Suprapubic skin (tissue), 4 donors: Measurements from ENCODE around the gene VAV1. TPM values are rescaled to one million over a fixed set of nuclear protein-coding genes. Genes with fewer than 3 reads are reported as not detected.

Source experiments
- DNase-seq, 2 donors: peaks; one replicate each; pipeline ENCODE4 v3.0.0-alpha.2; 2019; ENCODE audit warnings: low spot score in 2 of 2
- H3K27ac ChIP-seq: fragments of 200-600 bp; sonication (generic); one replicate; pipeline ENCODE4 v1.5.1; 2019
- H3K27me3 ChIP-seq: fragments of 200-600 bp; sonication (generic); one replicate; pipeline ENCODE4 v1.5.1; 2019
- H3K36me3 ChIP-seq: fragments of 200-600 bp; sonication (generic); one replicate; pipeline ENCODE4 v1.5.1; 2019
- H3K4me1 ChIP-seq: fragments of 200-600 bp; sonication (generic); one replicate; pipeline ENCODE4 v1.5.1; 2019
- H3K4me3 ChIP-seq: fragments of 200-600 bp; sonication (generic); one replicate; pipeline ENCODE4 v1.5.1; 2019; ENCODE audit warnings: mild to moderate bottlenecking
- H3K9me3 ChIP-seq: fragments of 200-600 bp; sonication (generic); one replicate; pipeline ENCODE4 v1.5.1; 2019
- EP300 ChIP-seq: sonication (generic); formaldehyde crosslinking; IDR thresholded peaks from one replicate; pipeline ENCODE4 v1.6.1; 2017; ENCODE audit warnings: antibody characterized with exemption
- POLR2A ChIP-seq, 2 donors: fragments of 450-650 bp; IDR thresholded peaks; one replicate each; pipeline ENCODE4 v1.6.1; 2017; ENCODE audit warnings: antibody characterized with exemption in 2 of 2, mild to moderate bottlenecking in 2 of 2, moderate library complexity in 2 of 2
- POLR2AphosphoS5 ChIP-seq, 3 donors: sonication (generic); formaldehyde crosslinking; IDR thresholded peaks; one replicate each; pipeline ENCODE4 v1.6.1; 2017; ENCODE audit warnings: antibody characterized with exemption in 3 of 3
- WGBS: methylation state at CpG from one replicate; pipeline ENCODE4 v1.1.5; 2018; 5-methylcytosine and 5-hydroxymethylcytosine counted together
- total RNA-seq, 4 donors: library from RNA; depleted of rRNA; stranded (reverse); fragments of >200 nt; gene quantifications; one replicate each; pipeline ENCODE4 v1.1.0, GENCODE V29; 2016
- TF ChIP-seq, protein P1 (sequence below), 2 donors: fragments of 200-600 bp in 1 of 2; fragments of 450-650 bp in 1 of 2; sonication (generic) in 1 of 2; IDR thresholded peaks; one replicate each; pipeline ENCODE4 v1.5.1; 2016 to 2019; ENCODE audit warnings: antibody characterized with exemption in 2 of 2, mild to moderate bottlenecking in 1 of 2, moderate library complexity in 1 of 2

Gene VAV1
- total RNA-seq, 4 donors from 2014 or later, result 1.1 to 3.1 (median 1.2) TPM

DNA sequence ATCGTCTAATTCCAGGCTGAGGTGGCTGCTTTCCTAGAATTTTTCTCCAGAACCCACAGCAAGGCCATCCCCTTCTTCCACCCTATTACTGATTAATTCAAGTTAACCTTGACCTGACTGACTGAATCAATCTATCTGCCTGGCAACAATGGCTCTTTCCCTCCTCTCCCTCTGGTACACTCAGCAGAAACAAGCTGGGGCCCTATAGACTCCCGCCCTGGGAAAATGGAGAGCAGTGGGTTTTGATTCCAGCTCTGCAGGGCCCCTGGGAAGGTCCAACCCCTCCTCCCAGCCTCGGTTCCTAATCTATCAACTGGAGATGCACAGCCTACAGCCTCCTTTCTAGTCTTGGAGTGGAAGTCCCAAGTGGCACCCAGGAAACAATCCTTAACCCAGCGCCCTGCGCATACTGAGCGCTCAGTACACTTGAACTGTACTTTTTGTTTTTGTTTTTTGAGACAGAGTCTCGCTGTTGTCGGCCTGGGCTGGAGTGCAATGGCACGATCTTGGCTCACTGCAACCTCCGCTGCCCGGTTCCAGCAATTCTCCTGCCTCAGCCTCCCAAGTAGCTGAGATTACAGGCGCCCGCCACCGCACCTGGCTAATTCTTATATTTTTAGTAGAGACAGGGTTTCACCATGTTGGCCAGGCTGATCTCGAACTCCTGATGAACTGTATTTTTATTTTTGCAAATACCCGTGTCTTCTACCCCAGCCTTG is 46.8 kb upstream of the VAV1 start:
- no peaks in the 10 kb centered on the region for H3K9me3 ChIP-seq
- 92% methylated on average over 16 of the region's 16 CpGs for WGBS
- no peak overlapping the region for H3K27ac ChIP-seq
- DNase-seq, result no peak
- TF ChIP-seq, protein P1, sequence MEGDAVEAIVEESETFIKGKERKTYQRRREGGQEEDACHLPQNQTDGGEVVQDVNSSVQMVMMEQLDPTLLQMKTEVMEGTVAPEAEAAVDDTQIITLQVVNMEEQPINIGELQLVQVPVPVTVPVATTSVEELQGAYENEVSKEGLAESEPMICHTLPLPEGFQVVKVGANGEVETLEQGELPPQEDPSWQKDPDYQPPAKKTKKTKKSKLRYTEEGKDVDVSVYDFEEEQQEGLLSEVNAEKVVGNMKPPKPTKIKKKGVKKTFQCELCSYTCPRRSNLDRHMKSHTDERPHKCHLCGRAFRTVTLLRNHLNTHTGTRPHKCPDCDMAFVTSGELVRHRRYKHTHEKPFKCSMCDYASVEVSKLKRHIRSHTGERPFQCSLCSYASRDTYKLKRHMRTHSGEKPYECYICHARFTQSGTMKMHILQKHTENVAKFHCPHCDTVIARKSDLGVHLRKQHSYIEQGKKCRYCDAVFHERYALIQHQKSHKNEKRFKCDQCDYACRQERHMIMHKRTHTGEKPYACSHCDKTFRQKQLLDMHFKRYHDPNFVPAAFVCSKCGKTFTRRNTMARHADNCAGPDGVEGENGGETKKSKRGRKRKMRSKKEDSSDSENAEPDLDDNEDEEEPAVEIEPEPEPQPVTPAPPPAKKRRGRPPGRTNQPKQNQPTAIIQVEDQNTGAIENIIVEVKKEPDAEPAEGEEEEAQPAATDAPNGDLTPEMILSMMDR (IDR thresholded peaks at IDR 0.05), result no peak
- no peak for TF ChIP-seq EP300
- no peak for TF ChIP-seq POLR2A (IDR thresholded peaks at IDR 0.05)
- no peak for TF ChIP-seq POLR2AphosphoS5 (IDR thresholded peaks at IDR 0.05)
- H3K4me3 ChIP-seq, result no peak overlapping the region
- H3K4me1 ChIP-seq, result peaks cover 19% of the 10 kb centered on the region
- no peaks in the 10 kb centered on the region for H3K36me3 ChIP-seq
- no peaks in the 10 kb centered on the region for H3K27me3 ChIP-seq

DNA sequence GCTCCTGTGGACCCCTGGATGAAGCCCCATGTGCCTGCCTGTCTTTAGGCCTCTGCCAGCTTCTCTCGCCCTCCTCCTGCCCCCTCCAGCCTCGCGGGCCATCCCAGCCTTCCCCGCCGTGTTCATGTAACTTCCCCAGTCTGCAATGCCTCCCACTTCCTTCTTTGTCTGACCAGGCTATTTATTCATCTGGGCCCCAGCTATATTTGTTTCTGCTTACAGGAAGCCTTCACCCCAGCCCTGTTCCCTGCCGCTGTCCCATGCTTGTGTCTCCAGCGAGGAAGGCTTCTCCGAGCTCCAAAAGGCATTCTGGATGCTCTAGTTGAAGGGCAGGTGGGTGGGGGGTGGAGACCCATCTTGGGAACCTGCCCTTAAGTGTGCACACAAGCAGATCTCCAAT is 44.2 kb upstream of the VAV1 start:
- Histone ChIP-seq H3K27ac (no peak overlapping the region), H3K4me1 (peaks cover 6% of the 10 kb centered on the region), H3K27me3 (no peaks in the 10 kb centered on the region), H3K4me3 (no peak overlapping the region), H3K9me3 (no peaks in the 10 kb centered on the region), H3K36me3 (peaks cover 27% of the 10 kb centered on the region)
- TF ChIP-seq POLR2AphosphoS5 (IDR thresholded peaks at IDR 0.05) (no peak), POLR2A (IDR thresholded peaks at IDR 0.05) (no peak), EP300 (no peak)
- TF ChIP-seq, protein P1 (IDR thresholded peaks at IDR 0.05), result no peak
- WGBS, result 51% methylated on average over 8 of the region's 8 CpGs
- no peak for DNase-seq

DNA sequence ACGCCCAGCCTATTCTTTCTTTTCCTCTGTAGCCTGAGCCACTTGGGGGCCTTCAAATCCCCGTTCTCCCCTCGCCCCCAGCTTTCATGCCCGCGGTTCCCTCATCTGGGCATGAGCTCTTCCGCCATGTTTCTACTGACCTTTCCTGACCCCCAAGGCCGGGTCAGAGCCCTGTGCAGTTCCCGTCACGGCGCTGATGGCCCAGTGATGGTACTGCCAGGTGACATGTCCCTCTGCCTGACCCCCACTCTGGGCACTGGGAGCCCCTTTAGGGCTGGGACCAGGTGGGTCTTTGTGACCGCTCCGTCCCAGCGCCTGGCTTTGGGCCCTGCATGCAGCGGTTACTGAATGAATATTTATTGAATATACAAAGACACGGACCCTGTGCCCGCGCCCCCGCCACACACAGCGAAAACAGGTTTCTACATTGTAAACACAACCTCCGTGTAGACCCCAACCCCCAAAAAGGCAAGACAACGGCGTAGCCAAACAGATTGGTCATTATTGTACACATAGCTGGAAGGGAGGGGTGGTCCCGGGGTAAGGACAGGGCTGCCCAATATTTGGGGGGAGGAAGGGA is 42.8 kb upstream of the VAV1 start:
- H3K4me3 ChIP-seq, result no peak overlapping the region

DNA sequence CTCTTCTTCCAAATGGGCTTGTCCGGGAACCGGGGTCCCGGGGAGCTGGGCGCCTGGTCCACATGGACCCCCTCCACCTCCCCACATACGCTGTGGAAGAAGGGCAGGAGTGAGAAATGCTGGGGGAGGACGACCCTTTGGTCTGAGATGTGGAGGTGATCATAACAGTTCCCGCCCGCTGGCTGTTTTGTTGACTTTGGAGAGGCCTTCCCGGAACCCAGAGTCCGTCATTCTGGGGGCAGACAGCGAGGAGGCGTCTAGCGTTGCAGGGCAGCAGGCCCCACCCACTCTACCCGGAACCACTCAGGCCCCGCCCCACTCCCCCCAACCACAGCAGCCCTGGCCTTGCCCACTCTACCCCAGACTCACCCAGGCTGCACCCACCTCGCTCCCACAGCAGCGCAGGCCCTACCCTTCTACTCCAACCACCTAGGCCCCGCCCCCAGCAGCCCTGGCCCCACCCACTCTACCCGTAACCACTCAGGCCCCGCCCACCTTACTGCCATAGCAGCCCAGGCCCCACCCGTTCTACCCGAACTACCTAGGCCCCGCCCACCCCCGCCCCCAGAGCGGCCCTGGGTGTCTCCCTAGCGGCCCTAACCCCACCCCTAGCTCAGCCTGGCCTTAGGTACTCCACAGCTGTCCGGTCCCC is 42.2 kb upstream of the VAV1 start:
- Histone ChIP-seq H3K4me1 (no peaks in the 10 kb centered on the region), H3K9me3 (no peaks in the 10 kb centered on the region), H3K36me3 (peaks cover 36% of the 10 kb centered on the region), H3K4me3 (no peak overlapping the region), H3K27ac (no peak overlapping the region), H3K27me3 (no peaks in the 10 kb centered on the region)
- WGBS, result 78% methylated on average over 25 of the region's 27 CpGs
- TF ChIP-seq EP300 (no peak), POLR2A (IDR thresholded peaks at IDR 0.05) (no peak), POLR2AphosphoS5 (IDR thresholded peaks at IDR 0.05) (no peak)
- TF ChIP-seq, protein P1 (IDR thresholded peaks at IDR 0.05), result no peak
- DNase-seq, result peak in 1 of 2 donors; percentile 72

More for the DNA sequence above, 42.8 kb upstream of the VAV1 start:
- no peak overlapping the region for H3K27ac ChIP-seq
- DNase-seq, result no peak
- H3K4me1 ChIP-seq, result no peaks in the 10 kb centered on the region
- H3K9me3 ChIP-seq, result no peaks in the 10 kb centered on the region
- peaks cover 36% of the 10 kb centered on the region for H3K36me3 ChIP-seq
- H3K27me3 ChIP-seq, result no peaks in the 10 kb centered on the region
- WGBS, result 91% methylated on average over 23 of the region's 23 CpGs
- TF ChIP-seq POLR2A (IDR thresholded peaks at IDR 0.05), result no peak
- TF ChIP-seq, protein P1 (IDR thresholded peaks at IDR 0.05), result no peak
- TF ChIP-seq POLR2AphosphoS5 (IDR thresholded peaks at IDR 0.05), result no peak
- TF ChIP-seq EP300, result no peak
